HUES48 (cell line): ENCODE data around the gene MFSD6.
"Not testable (repeated sequence)": the region's sequence is repeated elsewhere in the genome, so short reads cannot be mapped to it uniquely, and the experiment has no call there.

Experiments used
- H3K27ac ChIP-seq: one replicate; pipeline ENCODE4 v1.7.0; 2013; ENCODE audit warnings: low read depth, low read length, inconsistent platforms
- H3K27me3 ChIP-seq: 2 replicates; pipeline ENCODE4 v1.6.1; 2013; ENCODE audit warnings: mild to moderate bottlenecking, low read length; ENCODE audit not compliant: control insufficient read depth, insufficient read depth
- H3K36me3 ChIP-seq: 2 replicates; pipeline ENCODE4 v1.6.1; 2013; ENCODE audit warnings: low read length; ENCODE audit not compliant: control insufficient read depth, insufficient read depth
- H3K4me1 ChIP-seq: 2 replicates; pipeline ENCODE4 v1.6.1; 2013; ENCODE audit warnings: mild to moderate bottlenecking, low read length; ENCODE audit not compliant: control insufficient read depth, insufficient read depth
- H3K4me3 ChIP-seq: 2 replicates; pipeline ENCODE4 v1.5.1; 2013; ENCODE audit warnings: mild to moderate bottlenecking, low read depth, low read length
- H3K9ac ChIP-seq: 2 replicates; pipeline ENCODE4 v1.6.1; 2013; ENCODE audit warnings: mild to moderate bottlenecking, low read depth, low read length, moderate library complexity
- H3K9me3 ChIP-seq: 2 replicates; pipeline ENCODE4 v1.6.1; 2013; ENCODE audit warnings: low read length; ENCODE audit not compliant: control insufficient read depth, insufficient read depth

MFSD6 gene

DNA sequence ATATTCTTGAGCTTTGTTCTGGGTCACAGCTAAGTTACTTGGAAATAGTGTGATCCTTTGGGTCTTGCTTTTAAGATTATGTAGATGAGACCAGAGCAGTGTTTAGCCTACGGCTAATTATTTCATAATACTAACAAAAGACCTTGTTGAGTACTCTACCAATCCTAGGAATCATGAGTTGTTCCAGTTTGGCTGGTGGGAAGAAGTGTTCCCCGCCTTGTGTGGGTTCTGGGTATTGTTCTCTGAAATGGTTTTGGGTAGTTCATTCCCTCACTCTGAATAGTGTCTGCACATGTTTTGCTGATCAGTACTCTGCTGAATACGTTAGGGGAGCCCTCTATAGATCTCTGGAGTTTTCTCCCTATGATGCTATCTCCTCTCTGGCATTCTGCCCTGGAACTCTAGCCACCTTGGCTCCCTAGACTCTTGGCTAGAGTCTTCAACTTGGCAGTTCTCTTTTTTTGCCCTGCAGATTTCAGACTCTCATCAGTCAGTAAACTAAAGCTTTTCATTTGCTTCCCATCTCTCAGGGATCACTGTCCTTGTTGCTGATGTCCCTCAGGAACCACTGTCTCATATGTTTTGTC is 78.0 kb downstream of the MFSD6 start:
- Histone ChIP-seq H3K9ac (no peak overlapping the region), H3K9me3 (no peaks in the 10 kb centered on the region), H3K27me3 (no peaks in the 10 kb centered on the region), H3K36me3 (no peaks in the 10 kb centered on the region), H3K27ac (no peak overlapping the region), H3K4me3 (no peak overlapping the region), H3K4me1 (peaks cover 14% of the 10 kb centered on the region)

DNA sequence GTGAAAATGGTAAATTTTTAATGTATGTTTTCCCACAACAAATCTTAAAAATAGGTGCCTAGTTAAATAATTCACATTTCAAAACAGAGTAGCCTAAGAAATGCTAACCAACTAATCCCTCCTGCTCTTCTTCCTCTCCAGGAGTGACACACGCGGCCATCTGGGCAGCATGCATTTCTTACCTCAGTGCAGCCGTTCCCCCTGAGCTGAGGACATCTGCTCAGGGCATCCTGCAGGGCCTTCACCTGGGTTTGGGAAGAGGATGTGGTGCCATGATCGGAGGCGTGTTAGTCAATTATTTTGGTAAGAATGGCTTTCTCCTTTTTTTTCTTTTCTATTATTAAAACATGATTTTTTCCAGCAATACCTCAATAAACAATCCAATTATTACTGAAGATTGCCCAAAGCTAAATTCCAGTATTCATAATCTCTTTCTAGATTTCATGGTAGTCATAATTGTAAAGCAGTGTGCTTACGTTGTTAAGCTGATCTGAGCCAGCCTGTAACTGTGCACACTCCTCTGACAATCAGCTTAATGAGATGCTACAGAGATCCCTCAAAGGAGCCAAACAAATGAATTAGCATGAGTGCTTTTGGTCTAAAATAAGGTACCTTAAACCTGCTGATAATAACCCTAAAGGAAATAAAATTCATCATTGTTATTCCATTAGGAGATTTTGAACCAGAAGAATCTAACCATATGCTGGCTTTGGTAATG is 80.5 kb downstream of the MFSD6 start:
- Histone ChIP-seq H3K9ac (no peak overlapping the region), H3K4me3 (no peak overlapping the region), H3K9me3 (no peaks in the 10 kb centered on the region), H3K27ac (no peak overlapping the region), H3K27me3 (no peaks in the 10 kb centered on the region), H3K36me3 (no peaks in the 10 kb centered on the region), H3K4me1 (peaks cover 14% of the 10 kb centered on the region)

DNA sequence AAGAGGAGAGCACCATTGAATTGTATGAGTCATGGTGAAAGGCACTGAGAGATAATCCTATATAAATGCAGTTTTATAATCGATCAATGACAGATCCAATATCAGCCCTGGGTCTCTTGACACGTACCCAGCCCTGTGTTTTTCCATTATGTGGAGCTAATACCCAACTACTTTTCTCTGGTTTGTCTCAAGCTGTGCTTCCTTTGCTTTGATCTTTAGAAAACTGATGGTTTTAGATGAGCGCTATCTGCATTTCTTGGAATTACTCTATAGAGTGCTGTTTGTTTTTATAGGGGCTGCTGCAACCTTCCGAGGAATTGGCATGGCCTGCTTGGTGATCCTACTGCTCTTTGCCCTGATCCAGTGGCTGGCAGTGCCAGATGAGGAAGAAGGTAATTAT is 81.3 kb downstream of the MFSD6 start:
- H3K27ac ChIP-seq = no peak overlapping the region
- no peaks in the 10 kb centered on the region for H3K27me3 ChIP-seq
- H3K36me3 ChIP-seq = no peaks in the 10 kb centered on the region
- H3K9me3 ChIP-seq = no peaks in the 10 kb centered on the region
- peaks cover 14% of the 10 kb centered on the region for H3K4me1 ChIP-seq
- no peak overlapping the region for H3K4me3 ChIP-seq
- no peak overlapping the region for H3K9ac ChIP-seq

DNA sequence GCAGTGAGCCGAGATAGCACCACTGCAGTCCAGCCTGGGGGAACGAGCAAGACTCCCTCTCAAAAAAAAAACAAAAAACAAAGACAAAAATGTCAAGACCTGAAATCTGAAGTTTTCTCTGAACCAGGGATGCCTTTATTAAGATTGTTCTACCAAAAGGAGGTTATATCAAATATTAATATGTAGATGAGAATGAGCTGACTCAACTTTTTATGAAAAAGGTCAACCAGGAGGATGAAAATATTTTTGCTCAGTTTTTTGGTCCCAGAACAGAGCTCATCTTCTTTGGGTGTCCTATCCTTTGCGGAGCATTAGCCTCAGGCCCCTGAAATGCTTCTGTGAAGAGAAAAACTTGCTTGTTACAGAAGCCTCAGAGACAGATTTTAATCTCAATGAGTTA is 82.3 kb downstream of the MFSD6 start:
- Histone ChIP-seq H3K27ac (no peak overlapping the region), H3K9ac (no peak overlapping the region), H3K27me3 (no peaks in the 10 kb centered on the region), H3K9me3 (no peaks in the 10 kb centered on the region), H3K36me3 (no peaks in the 10 kb centered on the region), H3K4me3 (no peak overlapping the region), H3K4me1 (peaks cover 14% of the 10 kb centered on the region)

DNA sequence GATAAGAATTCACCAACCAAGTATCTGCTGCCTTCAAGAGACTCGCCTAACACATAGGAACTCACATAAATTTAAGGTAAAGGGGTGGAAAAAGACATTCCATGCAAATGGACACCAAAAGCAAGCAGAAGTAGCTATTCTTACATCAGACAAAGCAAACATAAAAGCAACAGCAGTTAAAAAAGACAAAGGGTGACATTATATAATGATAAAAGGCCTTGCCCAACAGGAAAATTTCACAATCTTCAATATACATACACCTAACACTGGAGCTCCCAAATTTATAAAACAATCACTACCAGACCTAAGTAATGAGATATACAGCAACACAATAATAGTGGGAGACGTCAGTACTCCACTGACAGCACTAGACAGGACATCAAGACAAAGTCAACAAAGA is 84.9 kb downstream of the MFSD6 start:
- H3K36me3 ChIP-seq = no peaks in the 10 kb centered on the region
- no peak overlapping the region for H3K9ac ChIP-seq
- H3K9me3 ChIP-seq = no peaks in the 10 kb centered on the region
- H3K27ac ChIP-seq = no peak overlapping the region
- peaks cover 14% of the 10 kb centered on the region for H3K4me1 ChIP-seq
- H3K4me3 ChIP-seq = no peak overlapping the region
- H3K27me3 ChIP-seq = no peaks in the 10 kb centered on the region

DNA sequence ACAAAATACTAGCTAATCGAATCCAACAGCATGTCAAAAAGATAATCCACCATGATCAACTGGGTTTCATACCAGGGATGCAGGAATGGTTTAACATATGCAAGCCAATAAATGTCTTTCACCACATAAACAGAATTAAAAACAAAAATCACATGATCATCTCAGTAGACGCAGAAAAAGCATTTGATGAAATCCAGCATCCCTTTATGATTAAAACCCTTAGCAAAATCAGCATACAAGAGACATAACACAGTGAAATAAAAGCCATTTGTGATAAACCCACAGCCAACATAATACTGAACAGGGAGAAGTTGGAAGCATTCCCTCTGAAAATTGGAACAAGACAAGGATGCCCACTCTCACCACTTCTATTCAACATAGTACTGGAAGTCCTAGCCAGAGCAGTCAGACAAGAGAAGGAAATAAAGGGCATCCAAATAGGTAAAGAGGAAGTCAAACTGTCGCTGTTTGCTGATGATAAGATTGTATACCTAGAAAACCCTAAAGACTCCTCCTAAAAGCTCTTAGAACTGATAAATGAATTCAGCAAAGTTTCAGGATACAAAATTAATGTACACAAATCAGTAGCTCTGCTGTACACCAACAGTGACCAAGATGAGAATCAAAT is 86.6 kb downstream of the MFSD6 start:
- H3K4me1 ChIP-seq, H3K9ac ChIP-seq, H3K9me3 ChIP-seq, H3K4me3 ChIP-seq, H3K27me3 ChIP-seq, H3K27ac ChIP-seq, H3K36me3 ChIP-seq: not testable (repeated sequence)

DNA sequence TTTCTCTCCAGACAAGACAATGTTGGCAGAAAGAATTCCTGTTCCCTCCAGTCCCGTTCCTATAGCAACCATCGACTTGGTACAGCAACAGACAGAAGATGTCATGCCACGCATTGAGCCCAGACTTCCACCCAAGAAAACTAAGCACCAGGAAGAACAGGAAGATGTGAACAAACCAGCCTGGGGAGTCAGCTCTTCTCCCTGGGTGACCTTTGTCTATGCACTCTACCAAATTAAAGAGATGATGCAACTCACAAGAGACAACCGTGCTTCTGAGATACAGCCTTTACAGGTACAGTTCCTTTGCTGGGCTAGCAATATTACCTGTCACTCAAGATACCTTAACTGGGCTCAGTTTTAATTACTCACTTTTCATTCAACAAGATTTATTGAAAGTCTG is 89.3 kb downstream of the MFSD6 start:
- H3K4me3 ChIP-seq = no peak overlapping the region
- H3K9ac ChIP-seq = no peak overlapping the region
- no peaks in the 10 kb centered on the region for H3K9me3 ChIP-seq
- peaks cover 5% of the 10 kb centered on the region for H3K4me1 ChIP-seq
- H3K36me3 ChIP-seq = no peaks in the 10 kb centered on the region
- no peaks in the 10 kb centered on the region for H3K27me3 ChIP-seq
- no peak overlapping the region for H3K27ac ChIP-seq

DNA sequence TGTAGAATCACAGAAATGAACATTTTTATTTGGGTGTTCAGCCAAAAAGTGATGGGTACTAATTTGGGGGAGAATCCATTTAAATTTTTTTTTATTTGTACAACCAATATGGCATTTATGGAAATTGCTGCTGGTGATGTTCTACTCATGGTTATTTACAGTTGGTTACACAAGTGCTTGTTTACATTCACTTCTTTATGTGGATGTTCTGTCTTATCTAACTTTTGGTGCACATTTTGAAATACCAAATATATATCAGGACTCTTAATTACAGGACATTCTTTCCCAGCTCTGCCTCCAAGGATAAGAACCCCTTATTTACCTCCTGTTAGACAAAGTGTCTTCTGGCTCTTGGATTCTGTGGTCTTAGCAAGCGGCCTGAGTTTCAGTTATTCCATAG is 91.1 kb downstream of the MFSD6 start:
- no peak overlapping the region for H3K9ac ChIP-seq
- no peak overlapping the region for H3K27ac ChIP-seq
- no peaks in the 10 kb centered on the region for H3K36me3 ChIP-seq
- H3K4me1 ChIP-seq = peaks cover 5% of the 10 kb centered on the region
- no peaks in the 10 kb centered on the region for H3K9me3 ChIP-seq
- H3K4me3 ChIP-seq = no peak overlapping the region
- no peaks in the 10 kb centered on the region for H3K27me3 ChIP-seq

DNA sequence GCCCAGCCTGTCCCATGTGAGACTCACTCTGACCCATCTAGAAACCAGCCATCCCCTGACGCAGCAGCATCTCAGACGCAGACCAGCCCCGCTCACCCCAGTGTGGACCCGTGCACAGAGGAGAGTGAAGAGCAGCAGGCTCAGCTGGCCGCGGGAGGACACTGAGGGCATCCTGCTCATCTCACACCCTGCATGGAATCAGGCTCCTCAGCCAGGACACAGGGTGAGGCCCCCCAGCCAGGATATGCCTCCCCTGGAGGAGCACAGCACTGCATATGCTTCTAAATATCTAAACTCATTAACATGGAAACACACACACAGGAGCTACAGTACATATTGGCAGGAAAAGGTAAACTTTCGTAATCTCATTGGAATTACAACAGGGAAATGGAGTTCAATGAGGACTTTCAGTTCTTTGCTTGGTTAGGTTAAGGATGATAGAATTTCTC is 91.9 kb downstream of the MFSD6 start:
- Histone ChIP-seq H3K4me1 (peaks cover 5% of the 10 kb centered on the region), H3K27me3 (no peaks in the 10 kb centered on the region), H3K9ac (no peak overlapping the region), H3K4me3 (no peak overlapping the region), H3K9me3 (no peaks in the 10 kb centered on the region), H3K36me3 (no peaks in the 10 kb centered on the region; the same call in 1 of the 2 replicates), H3K27ac (no peak overlapping the region)

DNA sequence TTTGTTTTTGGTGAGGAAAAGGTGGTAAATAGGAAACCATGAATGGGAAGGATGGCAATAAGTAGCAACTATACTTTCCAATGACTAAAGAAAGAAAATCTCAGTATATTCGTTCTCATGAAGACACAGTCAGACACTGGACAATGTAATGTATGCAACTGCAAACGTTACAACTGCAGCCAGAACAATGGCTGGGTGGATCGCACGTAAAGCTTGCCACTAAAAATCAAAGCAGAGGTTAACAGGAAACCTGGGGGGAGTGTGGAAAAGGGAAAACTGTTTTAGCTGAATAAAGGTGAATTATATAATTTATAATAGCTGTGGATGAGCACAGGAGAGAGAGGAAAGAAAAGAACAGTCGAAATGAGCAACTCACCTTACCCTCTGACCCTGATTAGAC is 93.1 kb downstream of the MFSD6 start:
- Histone ChIP-seq H3K9me3 (no peaks in the 10 kb centered on the region), H3K4me3 (no peak overlapping the region), H3K36me3 (no peaks in the 10 kb centered on the region; the same call in 1 of the 2 replicates)

DNA sequence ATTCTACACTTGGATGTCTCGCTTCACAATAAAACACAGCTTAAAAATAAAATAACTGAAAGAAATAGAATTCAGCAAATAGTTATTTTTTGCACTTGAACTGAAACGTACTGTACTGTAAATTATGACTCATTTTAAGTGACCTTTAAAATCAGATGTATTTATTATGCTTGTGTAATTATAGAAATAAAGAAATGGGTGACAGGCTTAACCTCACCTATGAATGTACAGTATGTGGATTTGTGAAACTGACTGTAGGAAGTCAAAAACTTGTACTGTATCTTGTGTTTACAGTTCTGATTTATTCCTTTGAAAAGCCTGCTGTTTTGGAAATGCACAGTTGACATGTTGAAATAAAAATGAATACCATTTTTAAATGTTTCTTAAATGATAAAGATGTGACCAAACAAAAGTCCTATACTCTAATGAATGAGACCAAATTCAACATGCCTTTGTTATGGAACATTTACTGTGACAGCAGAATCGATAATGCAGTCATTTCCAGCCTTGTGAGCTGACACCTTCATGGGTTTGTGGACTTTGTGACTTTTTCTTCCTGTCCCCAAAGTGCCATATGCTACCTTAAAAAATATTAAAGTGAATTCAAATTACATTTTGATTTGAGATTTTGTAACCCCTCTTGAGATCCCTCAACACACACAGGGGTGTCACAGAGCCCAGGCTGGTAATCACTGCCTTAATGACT is 93.7 kb downstream of the MFSD6 start:
- Histone ChIP-seq H3K36me3 (no peaks in the 10 kb centered on the region; the same call in 1 of the 2 replicates), H3K9me3 (no peaks in the 10 kb centered on the region), H3K27ac (no peak overlapping the region), H3K27me3 (no peaks in the 10 kb centered on the region), H3K9ac (no peak overlapping the region), H3K4me1 (peaks cover 5% of the 10 kb centered on the region), H3K4me3 (no peak overlapping the region)

More for the DNA sequence above, 93.1 kb downstream of the MFSD6 start:
- Histone ChIP-seq H3K27ac (no peak overlapping the region), H3K27me3 (no peaks in the 10 kb centered on the region), H3K9ac (no peak overlapping the region), H3K4me1 (peaks cover 5% of the 10 kb centered on the region)
